Measurements from ENCODE around the gene NINL. TPM values are rescaled to one million over a fixed set of nuclear protein-coding genes. Genes with fewer than 3 reads are reported as not detected.

NINL gene
- total RNA-seq, 4 donors from 2014 or later = 3.0 to 5.8 (median 3.7) TPM

- Histone ChIP-seq H3K27ac (replicated peaks in 1 of 4) (no peak overlapping the region), H3K36me3 (peaks cover 0 to 15% (median 0%) of the 10 kb centered on the region in 4 donors), H3K4me3 (no peak overlapping the region), H3K9me3 (no peaks in the 10 kb centered on the region), H3K27me3 (no peaks in the 10 kb centered on the region), H3K4me1 (peaks cover 0 to 13% (median 7%) of the 10 kb centered on the region in 4 donors)
- no peak for DNase-seq (ENCODE audit: extremely low spot score)
- intact Hi-C loops (cut with DNase I) = no loop called here
- 89% methylated on average over 9 of the region's 9 CpGs for WGBS
- TF ChIP-seq POLR2A (IDR thresholded peaks at IDR 0.05; ENCODE audit: low read depth) (no peak), POLR2AphosphoS5 (IDR thresholded peaks at IDR 0.05) (no peak), EP300 (IDR thresholded peaks at IDR 0.05) (no peak), CTCF (IDR thresholded peaks at IDR 0.05) (no peak)
These were observed 55.9 kb downstream of the NINL start for GRCh38 chr20:25529295-25529951.

GRCh38 chr20:25527949-25528348 is 57.4 kb downstream of the NINL start:
- H3K4me1 ChIP-seq = peaks cover 0 to 8% (median 2%) of the 10 kb centered on the region in 4 donors
- no peak overlapping the region for H3K4me3 ChIP-seq
- H3K36me3 ChIP-seq = peaks cover 0 to 27% (median 0%) of the 10 kb centered on the region in 4 donors
- H3K9me3 ChIP-seq = no peaks in the 10 kb centered on the region
- no peak overlapping the region for H3K27ac ChIP-seq (replicated peaks in 1 of 4)
- 100% methylated on average over 2 of the region's 2 CpGs for WGBS
- DNase-seq (ENCODE audit: extremely low spot score) = no peak
- intact Hi-C loops (cut with DNase I) = no loop called here
- H3K27me3 ChIP-seq = no peaks in the 10 kb centered on the region
- TF ChIP-seq CTCF (IDR thresholded peaks at IDR 0.05) (no peak), POLR2AphosphoS5 (IDR thresholded peaks at IDR 0.05) (no peak)

- H3K4me1 ChIP-seq = no peaks in the 10 kb centered on the region
- intact Hi-C loops (cut with DNase I) = no loop called here
- DNase-seq (ENCODE audit: extremely low spot score) = no peak
- H3K27ac ChIP-seq (replicated peaks in 1 of 4) = no peak overlapping the region
- WGBS = 92% methylated on average over 9 of the region's 9 CpGs
- H3K27me3 ChIP-seq = no peaks in the 10 kb centered on the region
- no peak overlapping the region for H3K4me3 ChIP-seq
- TF ChIP-seq POLR2AphosphoS5 (IDR thresholded peaks at IDR 0.05) = no peak
- no peak for TF ChIP-seq CTCF (IDR thresholded peaks at IDR 0.05)
- TF ChIP-seq EP300 (IDR thresholded peaks at IDR 0.05) = no peak
- no peak for TF ChIP-seq POLR2A (IDR thresholded peaks at IDR 0.05; ENCODE audit: low read depth)
- H3K36me3 ChIP-seq = peaks cover 0 to 27% (median 0%) of the 10 kb centered on the region in 4 donors
- H3K9me3 ChIP-seq = no peaks in the 10 kb centered on the region
These were observed 58.9 kb downstream of the NINL start for GRCh38 chr20:25526446-25526845.

- H3K4me1 ChIP-seq = no peaks in the 10 kb centered on the region
- H3K9me3 ChIP-seq = no peaks in the 10 kb centered on the region
- no peak for DNase-seq (ENCODE audit: extremely low spot score)
- H3K4me3 ChIP-seq = no peak overlapping the region
- intact Hi-C loops (cut with DNase I) = no loop called here
- peaks cover 0 to 27% (median 0%) of the 10 kb centered on the region in 4 donors for H3K36me3 ChIP-seq
- H3K27ac ChIP-seq (replicated peaks in 1 of 4) = no peak overlapping the region
- H3K27me3 ChIP-seq = no peaks in the 10 kb centered on the region
- WGBS = 91% methylated on average over 2 of the region's 2 CpGs
- TF ChIP-seq POLR2A (IDR thresholded peaks at IDR 0.05; ENCODE audit: low read depth) (no peak), EP300 (IDR thresholded peaks at IDR 0.05) (no peak), CTCF (IDR thresholded peaks at IDR 0.05) (no peak), POLR2AphosphoS5 (IDR thresholded peaks at IDR 0.05) (no peak)
These were observed 59.5 kb downstream of the NINL start for GRCh38 chr20:25525867-25526266.

- Histone ChIP-seq H3K9me3 (no peaks in the 10 kb centered on the region), H3K4me3 (no peak overlapping the region), H3K27me3 (no peaks in the 10 kb centered on the region), H3K4me1 (no peaks in the 10 kb centered on the region), H3K27ac (replicated peaks in 1 of 4) (no peak overlapping the region), H3K36me3 (peaks cover 0 to 27% (median 0%) of the 10 kb centered on the region in 4 donors)
- no peak for TF ChIP-seq EP300 (IDR thresholded peaks at IDR 0.05)
- TF ChIP-seq POLR2A (IDR thresholded peaks at IDR 0.05; ENCODE audit: low read depth) = no peak
- no peak for TF ChIP-seq POLR2AphosphoS5 (IDR thresholded peaks at IDR 0.05)
- no peak for TF ChIP-seq CTCF (IDR thresholded peaks at IDR 0.05)
- 87% methylated on average over 6 of the region's 6 CpGs for WGBS
- intact Hi-C loops (cut with DNase I) = no loop called here
- DNase-seq (ENCODE audit: extremely low spot score) = no peak
These were observed 60.0 kb downstream of the NINL start for GRCh38 chr20:25525295-25525694.

Measured in esophagus muscularis mucosa (tissue), 4 donors.